Endothelial cell (in vitro differentiated cells): ENCODE results near the gene CXCL11. TPM values are rescaled to one million over a fixed set of nuclear protein-coding genes. Genes with fewer than 3 reads are reported as not detected.

Experiments
- DNase-seq: peaks from one replicate; pipeline ENCODE4 v3.0.0; 2021; ENCODE audit warnings: low spot score
- H3K27ac Mint-ChIP-seq: one replicate; pipeline ENCODE4 v1.8.0; 2021; ENCODE audit warnings: mixed read lengths, inconsistent platforms; ENCODE audit not compliant: unreplicated experiment
- H3K27me3 Mint-ChIP-seq: one replicate; pipeline ENCODE4 v1.8.0; 2021; ENCODE audit warnings: mild to moderate bottlenecking, moderate library complexity, mixed read lengths, inconsistent platforms; ENCODE audit not compliant: unreplicated experiment
- H3K36me3 Mint-ChIP-seq: one replicate; pipeline ENCODE4 v1.8.0; 2021; ENCODE audit warnings: mild to moderate bottlenecking, low read depth, mixed read lengths, inconsistent platforms; ENCODE audit not compliant: unreplicated experiment
- H3K4me1 Mint-ChIP-seq: one replicate; pipeline ENCODE4 v1.8.0; 2021; ENCODE audit warnings: mild to moderate bottlenecking, mixed read lengths, inconsistent platforms; ENCODE audit not compliant: unreplicated experiment
- H3K4me3 Mint-ChIP-seq: one replicate; pipeline ENCODE4 v1.8.0; 2021; ENCODE audit warnings: mild to moderate bottlenecking, mixed read lengths, inconsistent platforms; ENCODE audit not compliant: unreplicated experiment
- H3K9me3 Mint-ChIP-seq: one replicate; pipeline ENCODE4 v1.8.0; 2021; ENCODE audit warnings: mixed read lengths, inconsistent platforms; ENCODE audit not compliant: unreplicated experiment
- long read RNA-seq: library from polyadenylated mRNA; unstranded; transcript quantifications from one replicate; pipeline ENCODE4 v2.0.0, GENCODE V29; 2020; ENCODE audit not compliant: unreplicated experiment
- total RNA-seq: library from RNA; stranded (reverse); fragmentation: NEBNext Ultra II Directional; extraction: Animal tissue kit (Norgen Biotek cat#: 25700); gene quantifications from one replicate; pipeline ENCODE4 v1.2.1, GENCODE V29; 2021; ENCODE audit not compliant: unreplicated experiment
- TF ChIP-seq, protein P1 (sequence below): fragments of 200-600 bp; sonication (generic); IDR thresholded peaks from one replicate; pipeline ENCODE4 v1.5.0; 2021; ENCODE audit warnings: antibody characterized with exemption; ENCODE audit not compliant: unreplicated experiment

CXCL11 gene
- total RNA-seq = not detected
- long read RNA-seq = 0 reads

DNA sequence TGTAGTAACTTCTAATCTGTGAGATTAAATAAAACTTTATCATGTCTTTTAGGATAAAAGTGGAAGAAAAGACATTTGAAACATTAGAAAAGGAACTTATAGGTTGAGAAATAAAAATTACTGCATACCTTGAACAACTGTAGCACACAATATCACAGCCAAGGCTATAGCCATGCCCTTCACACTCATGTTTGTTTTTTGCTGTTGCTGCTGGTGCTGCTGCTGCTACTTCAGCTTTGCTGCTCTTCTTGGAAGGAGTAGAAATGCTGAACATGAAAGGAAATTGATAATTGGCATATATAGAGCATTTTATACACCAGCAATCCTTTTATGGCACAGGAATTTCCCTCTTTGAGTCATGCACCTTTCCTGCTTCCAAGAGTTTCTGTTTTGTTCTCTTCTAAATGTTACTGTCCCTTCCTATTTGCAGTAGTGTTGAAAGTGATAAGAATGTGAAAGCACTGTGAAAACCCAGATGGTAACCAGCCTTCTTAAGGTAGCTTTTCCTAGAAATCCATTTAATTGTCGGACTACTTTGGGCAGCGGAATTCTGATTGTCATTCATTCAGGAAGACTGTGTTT is at the start of gene CXCL11:
CXCL11 (minus strand) TSS at position 272 of the 582 bp plus-strand sequence; CDS start at position 189, 83 bp downstream.
- H3K27ac Mint-ChIP-seq = no peak within 1 kb of the TSS
- no peaks in the 10 kb centered on the region for H3K9me3 Mint-ChIP-seq
- H3K36me3 Mint-ChIP-seq = no peaks in the 10 kb centered on the region
- DNase-seq = no peak
- H3K4me3 Mint-ChIP-seq = no peak within 1 kb of the TSS
- H3K4me1 Mint-ChIP-seq = peaks cover 4% of the 10 kb centered on the region
- no peaks in the 10 kb centered on the region for H3K27me3 Mint-ChIP-seq
- TF ChIP-seq, protein P1, sequence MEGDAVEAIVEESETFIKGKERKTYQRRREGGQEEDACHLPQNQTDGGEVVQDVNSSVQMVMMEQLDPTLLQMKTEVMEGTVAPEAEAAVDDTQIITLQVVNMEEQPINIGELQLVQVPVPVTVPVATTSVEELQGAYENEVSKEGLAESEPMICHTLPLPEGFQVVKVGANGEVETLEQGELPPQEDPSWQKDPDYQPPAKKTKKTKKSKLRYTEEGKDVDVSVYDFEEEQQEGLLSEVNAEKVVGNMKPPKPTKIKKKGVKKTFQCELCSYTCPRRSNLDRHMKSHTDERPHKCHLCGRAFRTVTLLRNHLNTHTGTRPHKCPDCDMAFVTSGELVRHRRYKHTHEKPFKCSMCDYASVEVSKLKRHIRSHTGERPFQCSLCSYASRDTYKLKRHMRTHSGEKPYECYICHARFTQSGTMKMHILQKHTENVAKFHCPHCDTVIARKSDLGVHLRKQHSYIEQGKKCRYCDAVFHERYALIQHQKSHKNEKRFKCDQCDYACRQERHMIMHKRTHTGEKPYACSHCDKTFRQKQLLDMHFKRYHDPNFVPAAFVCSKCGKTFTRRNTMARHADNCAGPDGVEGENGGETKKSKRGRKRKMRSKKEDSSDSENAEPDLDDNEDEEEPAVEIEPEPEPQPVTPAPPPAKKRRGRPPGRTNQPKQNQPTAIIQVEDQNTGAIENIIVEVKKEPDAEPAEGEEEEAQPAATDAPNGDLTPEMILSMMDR = no peak

DNA sequence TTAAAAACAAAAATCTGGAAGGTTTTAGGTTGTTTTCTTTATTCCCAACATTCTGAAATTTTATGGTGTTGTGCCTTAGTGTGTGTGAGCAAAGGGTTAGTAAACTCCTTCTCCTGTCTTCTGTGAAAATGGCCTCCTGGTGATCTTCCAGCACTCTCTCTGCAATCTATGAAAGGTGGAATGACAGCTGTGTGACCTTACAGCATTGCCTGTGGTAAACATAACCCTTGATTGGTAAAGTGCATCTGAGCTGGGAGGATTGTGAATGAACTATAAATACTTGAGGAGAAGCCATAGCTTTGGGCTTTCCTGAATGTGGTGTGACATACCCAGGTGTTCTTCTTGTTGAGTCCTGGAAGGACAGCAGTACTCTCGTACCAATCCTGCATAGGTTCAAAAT is 48.7 kb upstream of the CXCL11 start:
- no peaks in the 10 kb centered on the region for H3K36me3 Mint-ChIP-seq
- H3K4me1 Mint-ChIP-seq = peaks cover 5% of the 10 kb centered on the region
- H3K27me3 Mint-ChIP-seq = no peaks in the 10 kb centered on the region
- no peak overlapping the region for H3K27ac Mint-ChIP-seq
- no peak for DNase-seq
- TF ChIP-seq, protein P1 = no peak
- no peak overlapping the region for H3K4me3 Mint-ChIP-seq
- no peaks in the 10 kb centered on the region for H3K9me3 Mint-ChIP-seq

DNA sequence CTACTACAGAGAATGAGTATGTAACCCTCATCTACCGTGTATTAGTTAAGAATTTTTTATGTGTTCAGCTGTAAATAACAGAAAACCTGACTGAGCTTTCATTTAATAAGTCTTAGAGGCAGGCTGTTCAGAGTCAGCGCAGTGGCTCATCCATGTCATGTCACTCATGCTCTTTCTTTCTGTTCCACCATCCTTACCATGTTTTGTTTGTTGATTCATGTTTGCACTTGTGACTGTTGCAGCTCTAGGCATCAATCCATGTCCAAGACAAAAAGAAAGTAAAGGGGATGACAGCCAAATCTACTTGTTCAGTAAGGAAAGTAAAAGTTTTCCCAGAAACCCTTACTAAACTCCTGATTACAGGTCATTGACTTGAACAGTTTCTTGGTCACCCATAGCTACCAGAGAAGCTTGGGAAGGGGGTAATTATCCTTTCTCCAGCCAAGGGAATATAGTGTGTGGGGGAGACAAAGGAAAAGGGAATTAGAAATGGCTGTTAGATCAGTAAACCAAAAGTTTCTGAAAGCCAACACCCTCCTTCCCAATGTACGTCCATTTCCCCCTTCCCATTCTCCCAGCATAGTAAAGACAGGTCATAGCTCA is 47.6 kb upstream of the CXCL11 start:
- Mint-ChIP-seq H3K4me3 (no peak overlapping the region), H3K9me3 (no peaks in the 10 kb centered on the region), H3K27ac (no peak overlapping the region), H3K36me3 (no peaks in the 10 kb centered on the region), H3K27me3 (peaks cover 1% of the 10 kb centered on the region), H3K4me1 (no peaks in the 10 kb centered on the region)
- TF ChIP-seq, protein P1 = no peak
- no peak for DNase-seq

DNA sequence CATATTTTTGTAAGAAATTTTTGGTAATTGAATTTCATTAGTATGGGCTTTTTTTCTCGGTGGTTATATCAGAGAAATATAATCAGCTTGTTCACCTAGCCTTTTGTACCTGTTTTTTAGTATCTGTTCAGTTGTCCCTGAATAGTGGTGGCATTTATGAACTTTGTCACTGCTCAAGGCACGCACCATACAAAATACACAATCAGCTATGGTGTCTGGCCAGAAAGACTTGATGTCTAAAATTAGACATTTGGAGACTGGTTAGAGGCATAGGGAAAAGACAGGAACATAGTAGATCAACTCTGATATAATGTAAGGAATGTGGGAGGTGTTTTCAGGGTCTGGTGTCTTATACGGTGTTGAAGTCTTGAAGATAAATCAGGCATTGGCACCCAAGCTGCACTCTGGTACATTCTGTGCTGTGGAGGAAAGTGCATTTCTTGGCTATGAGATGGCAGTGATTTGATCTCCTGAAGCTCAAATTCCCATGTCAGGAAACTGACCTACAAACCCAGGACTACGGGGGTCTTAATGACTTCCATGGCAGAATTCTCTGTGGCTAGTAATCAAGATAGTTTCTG is 42.3 kb upstream of the CXCL11 start:
- TF ChIP-seq, protein P1 = no peak
- H3K4me1 Mint-ChIP-seq = no peaks in the 10 kb centered on the region
- no peaks in the 10 kb centered on the region for H3K36me3 Mint-ChIP-seq
- H3K4me3 Mint-ChIP-seq = no peak overlapping the region
- peaks cover 1% of the 10 kb centered on the region for H3K27me3 Mint-ChIP-seq
- no peak overlapping the region for H3K27ac Mint-ChIP-seq
- no peak for DNase-seq
- H3K9me3 Mint-ChIP-seq = no peaks in the 10 kb centered on the region

DNA sequence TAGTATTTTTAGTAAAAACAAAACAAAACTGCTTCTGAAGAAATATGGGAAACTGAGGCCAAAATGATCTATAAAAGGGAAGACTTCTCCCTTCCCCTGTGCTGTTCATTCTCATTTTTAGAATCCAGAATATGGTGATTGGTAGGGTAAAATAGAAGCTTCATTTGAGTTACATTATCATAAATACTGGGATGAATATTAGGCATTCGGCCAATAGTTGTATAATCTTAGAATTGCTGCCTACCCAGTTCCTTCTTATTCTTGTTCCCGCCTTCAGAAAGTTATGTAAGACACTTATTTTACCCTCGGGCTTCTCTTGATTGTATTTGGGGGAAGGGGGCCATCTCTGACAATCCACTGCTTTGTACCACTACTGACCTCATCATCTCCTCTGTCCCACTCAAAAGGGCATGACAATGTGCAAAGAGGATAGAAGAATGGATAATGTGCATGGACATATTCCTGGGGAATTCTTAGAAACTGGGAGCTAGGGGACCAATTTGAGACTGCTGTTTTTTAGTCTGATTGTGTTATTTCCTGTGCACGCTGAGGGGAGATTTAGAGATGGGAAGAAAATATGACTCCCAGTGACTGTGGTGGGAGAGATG is 39.2 kb upstream of the CXCL11 start:
- no peak for DNase-seq
- Mint-ChIP-seq H3K4me3 (no peak overlapping the region), H3K27me3 (peaks cover 1% of the 10 kb centered on the region), H3K36me3 (no peaks in the 10 kb centered on the region), H3K4me1 (no peaks in the 10 kb centered on the region), H3K27ac (no peak overlapping the region), H3K9me3 (no peaks in the 10 kb centered on the region)
- TF ChIP-seq, protein P1 = no peak
